Activated T-cell treated with anti-CD3 and anti-CD28 coated beads, Interleukin-2, amount 50 U/mL, for 24 hours (primary cell): Measurements from ENCODE around the gene SHE.
A peak's percentile ranks its signal among the peaks of the same experiment; 100 is the strongest.
"Not testable (repeated sequence)": the region's sequence is repeated elsewhere in the genome, so short reads cannot be mapped to it uniquely, and the experiment has no call there.

ENCODE experiments used
- DNase-seq: peaks from one replicate; pipeline ENCODE4 v3.0.0-alpha.2; 2020
- H3K27ac Mint-ChIP-seq: 2 replicates; pipeline ENCODE4 v1.8.0; 2020; ENCODE audit warnings: mild to moderate bottlenecking, mixed read lengths
- H3K27me3 Mint-ChIP-seq: 2 replicates; pipeline ENCODE4 v1.8.0; 2020; ENCODE audit warnings: mixed read lengths
- H3K36me3 Mint-ChIP-seq: 2 replicates; pipeline ENCODE4 v1.8.0; 2020; ENCODE audit warnings: low read depth, mixed read lengths
- H3K4me1 Mint-ChIP-seq: 2 replicates; pipeline ENCODE4 v1.8.0; 2020; ENCODE audit warnings: low read depth, mixed read lengths
- H3K4me3 Mint-ChIP-seq: 2 replicates; pipeline ENCODE4 v1.8.0; 2020; ENCODE audit warnings: mild to moderate bottlenecking, moderate library complexity, mixed read lengths
- H3K9me3 Mint-ChIP-seq: 2 replicates; pipeline ENCODE4 v1.8.0; 2020; ENCODE audit warnings: mixed read lengths

The SHE gene

GRCh38 chr1:154496383-154496782 is 5.8 kb downstream of the SHE start:
- H3K4me3 Mint-ChIP-seq = no peak overlapping the region
- H3K27ac Mint-ChIP-seq = no peak overlapping the region

DNA sequence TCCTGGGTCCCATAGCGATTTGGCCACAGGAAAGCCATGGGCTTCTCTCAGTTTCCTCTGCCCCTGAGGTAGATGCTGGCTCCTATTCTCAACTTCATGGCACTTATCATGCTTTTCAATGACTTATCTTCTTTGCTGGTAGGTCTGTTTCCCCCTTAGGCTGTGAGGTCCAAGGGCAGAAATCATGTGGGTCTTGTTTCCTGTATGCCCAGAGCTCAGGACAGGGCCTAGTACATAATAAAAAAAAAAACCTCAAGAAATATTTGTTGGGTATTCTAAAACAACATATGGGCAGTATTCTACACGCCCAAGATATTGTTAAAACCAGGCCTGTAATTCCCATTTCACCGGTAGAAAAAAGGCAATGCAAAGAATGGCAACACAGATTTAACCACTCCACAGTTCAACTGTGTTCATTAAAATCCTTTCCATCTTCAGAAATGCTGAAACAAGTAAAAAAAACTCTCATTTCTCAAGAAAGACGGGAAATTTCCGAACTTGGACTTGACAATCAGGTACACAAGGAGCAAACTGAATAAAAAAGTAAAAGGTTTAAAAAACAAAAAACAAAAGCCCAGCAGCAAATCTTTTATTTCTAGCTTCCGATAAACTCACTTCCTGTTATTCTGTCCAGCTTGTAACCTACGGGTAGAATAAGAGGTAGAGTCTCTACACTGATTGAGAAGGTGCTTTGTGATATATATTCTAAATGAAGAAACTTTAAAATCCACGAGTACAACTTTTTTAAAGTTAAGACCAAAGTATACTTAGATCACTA is 6.5 kb downstream of the SHE start:
- H3K4me3 Mint-ChIP-seq = no peak overlapping the region
- H3K27me3 Mint-ChIP-seq = peaks cover 20% of the 10 kb centered on the region
- no peak for DNase-seq
- H3K4me1 Mint-ChIP-seq = peaks cover 54% of the 10 kb centered on the region
- H3K27ac Mint-ChIP-seq = no peak overlapping the region
- H3K9me3 Mint-ChIP-seq = no peaks in the 10 kb centered on the region
- no peaks in the 10 kb centered on the region for H3K36me3 Mint-ChIP-seq

More at GRCh38 chr1:154496383-154496782, 5.8 kb downstream of the SHE start:
- Mint-ChIP-seq H3K36me3 (no peaks in the 10 kb centered on the region), H3K4me1 (peaks cover 56% of the 10 kb centered on the region), H3K27me3 (peaks cover 27% of the 10 kb centered on the region), H3K9me3 (no peaks in the 10 kb centered on the region)
- no peak for DNase-seq

DNA sequence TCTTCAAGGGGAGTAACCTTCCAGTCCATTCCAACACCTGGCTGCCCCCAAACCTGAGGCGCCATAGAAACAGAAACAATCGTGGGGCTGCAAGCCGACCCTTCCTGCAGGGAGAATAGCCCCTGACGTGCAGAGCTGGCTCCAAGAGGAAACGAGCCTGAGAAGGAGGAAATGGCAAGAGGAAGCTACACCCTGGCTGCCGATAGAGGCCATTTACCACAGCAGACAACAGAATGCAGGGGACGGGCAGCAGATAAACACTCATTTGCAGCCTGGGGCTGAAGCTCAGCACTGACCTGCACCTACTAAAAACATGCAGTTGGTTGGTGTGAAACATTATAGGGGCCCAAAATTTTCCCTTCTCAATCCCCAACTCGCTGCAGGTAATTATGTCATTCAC is 8.9 kb downstream of the SHE start:
- H3K36me3 Mint-ChIP-seq = no peaks in the 10 kb centered on the region
- peaks cover 40% of the 10 kb centered on the region for H3K4me1 Mint-ChIP-seq
- H3K9me3 Mint-ChIP-seq = no peaks in the 10 kb centered on the region
- DNase-seq = no peak
- no peaks in the 10 kb centered on the region for H3K27me3 Mint-ChIP-seq
- H3K27ac Mint-ChIP-seq = no peak overlapping the region
- no peak overlapping the region for H3K4me3 Mint-ChIP-seq

GRCh38 chr1:154492115-154492514 is 10.1 kb downstream of the SHE start:
- H3K4me3 Mint-ChIP-seq = no peak overlapping the region
- H3K27me3 Mint-ChIP-seq = no peaks in the 10 kb centered on the region
- no peak overlapping the region for H3K27ac Mint-ChIP-seq
- H3K4me1 Mint-ChIP-seq = peaks cover 36% of the 10 kb centered on the region
- no peak for DNase-seq
- H3K9me3 Mint-ChIP-seq = no peaks in the 10 kb centered on the region
- H3K36me3 Mint-ChIP-seq = no peaks in the 10 kb centered on the region

DNA sequence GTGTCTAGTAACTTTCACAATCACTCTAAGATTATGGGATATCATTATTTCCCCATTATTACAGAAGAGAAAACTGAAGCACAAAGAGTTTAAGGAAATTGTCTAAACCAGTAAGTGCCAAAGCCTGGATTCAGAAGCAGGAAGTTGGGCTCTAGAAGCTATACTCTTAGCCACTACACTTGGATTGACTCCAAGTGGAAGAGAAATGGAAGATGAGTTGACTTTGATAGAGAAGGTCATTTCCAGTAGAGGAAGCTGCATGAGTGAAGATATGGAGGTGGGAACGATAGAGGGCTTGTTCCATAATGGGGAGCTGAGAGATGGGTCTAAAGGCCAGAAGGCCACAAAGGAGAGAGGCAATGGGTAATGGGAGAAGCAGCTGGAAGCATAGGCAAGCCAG is 11.9 kb downstream of the SHE start:
- H3K9me3 Mint-ChIP-seq = no peaks in the 10 kb centered on the region
- H3K4me1 Mint-ChIP-seq = peaks cover 22% of the 10 kb centered on the region
- H3K36me3 Mint-ChIP-seq = no peaks in the 10 kb centered on the region
- DNase-seq = no peak
- H3K27me3 Mint-ChIP-seq = no peaks in the 10 kb centered on the region
- H3K4me3 Mint-ChIP-seq = no peak overlapping the region
- no peak overlapping the region for H3K27ac Mint-ChIP-seq

DNA sequence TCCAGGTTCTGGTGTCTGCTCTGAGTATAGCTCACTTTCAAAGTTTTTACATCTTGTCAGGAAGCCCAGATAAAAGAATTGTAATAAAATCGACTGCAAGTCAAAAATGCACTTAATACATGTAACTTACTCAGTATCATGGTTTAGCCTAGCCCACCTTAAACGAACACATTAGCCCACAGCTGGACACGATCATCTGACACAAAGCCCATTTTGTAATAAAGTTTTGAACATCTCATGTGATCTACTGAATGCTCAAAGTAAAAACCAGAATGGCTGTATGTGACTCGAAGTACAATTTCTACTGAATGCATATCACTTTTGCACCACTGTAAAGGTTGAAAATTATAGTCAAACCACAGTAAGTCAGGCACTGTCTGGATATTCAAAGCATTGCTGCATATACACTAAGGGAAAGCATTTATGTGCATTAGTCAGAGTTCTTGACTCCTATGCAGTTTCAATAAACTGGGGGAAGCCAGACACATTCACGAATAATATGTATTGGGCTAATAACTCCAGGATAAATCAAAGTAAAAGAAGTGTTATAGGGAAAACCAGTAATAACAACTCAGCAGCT is 12.4 kb downstream of the SHE start:
- Mint-ChIP-seq H3K27ac (no peak overlapping the region), H3K4me1 (peaks cover 22% of the 10 kb centered on the region), H3K27me3 (no peaks in the 10 kb centered on the region), H3K36me3 (no peaks in the 10 kb centered on the region), H3K9me3 (no peaks in the 10 kb centered on the region), H3K4me3 (no peak overlapping the region)
- DNase-seq = no peak

- no peaks in the 10 kb centered on the region for H3K36me3 Mint-ChIP-seq
- no peaks in the 10 kb centered on the region for H3K9me3 Mint-ChIP-seq
- H3K4me1 Mint-ChIP-seq = peaks cover 21% of the 10 kb centered on the region
- DNase-seq = no peak
- no peaks in the 10 kb centered on the region for H3K27me3 Mint-ChIP-seq
- H3K27ac Mint-ChIP-seq = no peak overlapping the region
- H3K4me3 Mint-ChIP-seq = no peak overlapping the region
Observed at GRCh38 chr1:154488922-154489321, 13.3 kb downstream of the SHE start.

- H3K4me1 Mint-ChIP-seq, H3K36me3 Mint-ChIP-seq, H3K27me3 Mint-ChIP-seq, H3K4me3 Mint-ChIP-seq, DNase-seq, H3K9me3 Mint-ChIP-seq, H3K27ac Mint-ChIP-seq: not testable (repeated sequence)
Observed at GRCh38 chr1:154486756-154487155, 15.5 kb downstream of the SHE start.

DNA sequence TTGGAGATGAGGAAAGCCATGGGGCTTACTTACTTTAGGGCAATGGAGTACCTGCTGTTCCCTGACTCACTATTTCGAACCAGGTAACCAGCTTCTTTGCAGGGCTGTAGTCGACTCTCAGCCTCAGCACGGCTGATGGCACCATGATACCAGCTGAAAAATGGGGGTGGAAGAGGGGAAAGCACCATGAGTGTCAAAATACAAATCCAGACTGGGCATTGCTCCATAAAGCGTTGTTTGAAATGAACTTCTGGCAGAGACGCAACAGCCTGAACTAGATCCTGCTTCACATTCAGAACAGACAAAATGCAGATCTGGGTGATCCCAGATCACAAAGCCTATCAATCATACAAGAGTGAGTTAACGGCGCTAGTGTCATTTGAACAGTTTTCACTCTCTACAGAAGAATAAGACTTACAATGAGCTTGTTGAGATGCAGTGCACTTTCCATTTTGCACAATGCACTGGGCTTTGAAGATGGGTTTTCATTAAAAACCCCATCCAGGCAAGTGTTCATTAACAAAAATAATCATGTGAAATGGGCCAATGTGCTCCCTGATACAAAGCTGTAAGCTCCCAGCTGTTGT is 16.2 kb downstream of the SHE start:
- H3K36me3 Mint-ChIP-seq = no peaks in the 10 kb centered on the region
- H3K9me3 Mint-ChIP-seq = no peaks in the 10 kb centered on the region
- no peak overlapping the region for H3K4me3 Mint-ChIP-seq
- peaks cover 3% of the 10 kb centered on the region for H3K27me3 Mint-ChIP-seq
- no peaks in the 10 kb centered on the region for H3K4me1 Mint-ChIP-seq
- H3K27ac Mint-ChIP-seq = no peak overlapping the region
- DNase-seq = no peak

- H3K27ac Mint-ChIP-seq = no peak overlapping the region
- DNase-seq = no peak
- H3K4me1 Mint-ChIP-seq = no peaks in the 10 kb centered on the region
- H3K36me3 Mint-ChIP-seq = no peaks in the 10 kb centered on the region
- no peaks in the 10 kb centered on the region for H3K9me3 Mint-ChIP-seq
- H3K4me3 Mint-ChIP-seq = no peak overlapping the region
- H3K27me3 Mint-ChIP-seq = peaks cover 3% of the 10 kb centered on the region
Observed at GRCh38 chr1:154485106-154485505, 17.1 kb downstream of the SHE start.

GRCh38 chr1:154483941-154484803 is 18.0 kb downstream of the SHE start:
- H3K9me3 Mint-ChIP-seq = no peaks in the 10 kb centered on the region
- peaks cover 3% of the 10 kb centered on the region for H3K27me3 Mint-ChIP-seq
- no peaks in the 10 kb centered on the region for H3K36me3 Mint-ChIP-seq
- no peak for DNase-seq
- H3K4me1 Mint-ChIP-seq = peaks cover 6% of the 10 kb centered on the region
- H3K4me3 Mint-ChIP-seq = no peak overlapping the region
- no peak overlapping the region for H3K27ac Mint-ChIP-seq

DNA sequence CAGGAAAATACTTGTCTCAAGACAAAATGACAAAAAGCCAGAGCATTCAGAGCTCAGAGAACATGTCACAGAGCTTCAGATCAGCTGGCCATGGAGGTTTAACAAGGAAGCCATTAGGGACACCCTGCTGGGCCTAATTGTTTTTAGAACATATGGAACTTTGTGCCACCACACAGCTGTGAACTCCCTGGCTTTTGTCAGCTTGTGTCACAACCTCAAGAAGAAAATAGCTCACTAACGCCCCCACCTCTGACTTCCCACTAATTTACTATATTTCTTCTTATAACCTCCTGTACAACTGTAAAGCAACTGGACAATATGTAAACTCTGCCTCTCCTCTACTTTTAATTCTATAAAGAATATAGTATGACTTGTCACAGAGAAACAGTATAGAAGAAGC is 21.2 kb downstream of the SHE start:
- no peak for DNase-seq
- H3K27ac Mint-ChIP-seq = no peak overlapping the region
- peaks cover 29% of the 10 kb centered on the region for H3K4me1 Mint-ChIP-seq
- no peaks in the 10 kb centered on the region for H3K36me3 Mint-ChIP-seq
- H3K4me3 Mint-ChIP-seq = no peak overlapping the region
- no peaks in the 10 kb centered on the region for H3K9me3 Mint-ChIP-seq
- H3K27me3 Mint-ChIP-seq = peaks cover 3% of the 10 kb centered on the region

DNA sequence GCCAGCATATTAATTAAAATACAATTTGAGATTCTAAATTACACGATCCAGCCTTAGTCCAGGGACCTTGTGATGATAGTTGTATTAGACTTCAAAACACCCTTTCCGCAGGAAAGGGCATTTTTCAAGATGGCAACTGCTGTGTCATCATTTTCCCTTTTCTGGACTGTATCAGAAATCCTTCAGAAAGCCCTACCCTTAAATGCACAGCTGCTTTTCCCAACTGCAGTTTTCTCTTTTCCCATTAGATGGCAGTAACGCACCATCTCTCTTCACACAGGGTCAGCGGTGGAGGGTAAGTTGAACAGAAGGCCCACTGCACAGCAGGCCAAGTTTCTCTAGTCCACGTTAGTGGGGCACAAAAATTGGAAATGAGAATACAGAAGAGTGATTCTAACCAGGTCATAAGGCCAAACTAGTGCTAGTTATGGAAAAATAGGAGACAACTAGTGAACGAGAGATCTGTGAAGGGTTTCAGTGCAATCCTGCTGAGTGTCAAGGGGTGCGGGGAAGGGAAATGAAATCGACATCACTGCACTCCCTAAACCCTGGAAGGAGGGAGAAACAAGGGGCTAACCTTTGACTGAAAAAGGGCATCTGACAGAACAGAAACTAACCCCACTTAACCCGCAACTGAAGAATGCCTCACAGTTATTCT is 22.3 kb downstream of the SHE start:
- Mint-ChIP-seq H3K4me1 (peaks cover 31% of the 10 kb centered on the region), H3K4me3 (no peak overlapping the region), H3K27ac (no peak overlapping the region), H3K9me3 (no peaks in the 10 kb centered on the region), H3K36me3 (no peaks in the 10 kb centered on the region), H3K27me3 (peaks cover 3% of the 10 kb centered on the region)
- no peak for DNase-seq

DNA sequence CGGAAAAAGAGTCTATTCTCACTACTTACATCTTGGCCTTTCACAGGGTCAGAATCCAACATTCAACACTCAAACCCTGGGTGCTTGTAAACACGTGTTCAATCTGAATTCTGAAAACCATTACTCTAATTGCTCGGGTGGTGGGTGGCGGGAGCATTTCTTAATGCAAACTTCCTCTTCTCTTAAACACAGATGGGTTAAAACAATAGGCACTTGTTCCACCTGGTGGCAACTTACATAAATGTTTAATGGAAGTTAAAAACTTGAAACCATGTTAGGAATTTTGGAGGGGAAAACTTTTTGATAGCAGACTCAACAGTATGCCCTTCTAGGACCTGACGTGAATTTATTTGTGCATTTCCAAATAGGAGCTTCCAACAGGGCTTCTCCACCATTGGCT is 23.6 kb downstream of the SHE start:
- Mint-ChIP-seq H3K4me1 (peaks cover 33% of the 10 kb centered on the region), H3K9me3 (no peaks in the 10 kb centered on the region), H3K4me3 (no peak overlapping the region), H3K27ac (peak overlapping the region; percentile 22), H3K27me3 (peaks cover 3% of the 10 kb centered on the region), H3K36me3 (no peaks in the 10 kb centered on the region)
- DNase-seq = no peak
